NCI-H2081 treated with DMSO at 0.1 percent for 48 hours (cell line): ENCODE data around the gene CYB561.

Source experiments
- DNase-seq: peaks from one replicate; lab custom pipeline; 2025; lab: John Stamatoyannopoulos, UW

Gene CYB561

DNA sequence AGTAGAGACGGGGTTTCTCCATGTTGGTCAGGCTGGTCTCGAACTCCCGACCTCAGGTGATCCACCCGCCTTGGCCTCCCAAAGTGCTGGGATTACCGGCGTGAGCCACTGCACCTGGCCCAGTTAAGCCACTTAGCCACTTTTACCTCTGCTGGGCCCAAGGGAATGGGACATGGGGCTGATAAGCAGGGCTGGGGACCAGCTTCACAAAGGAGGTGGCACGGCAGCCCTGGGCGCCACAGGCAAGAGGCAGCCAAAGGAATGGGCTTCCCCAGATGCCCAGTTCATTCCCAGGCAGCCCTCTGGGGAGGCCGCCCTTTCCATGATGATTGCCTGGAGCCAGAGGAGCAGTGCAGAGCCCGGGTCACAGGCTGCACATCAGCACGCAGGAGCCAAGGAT, 5.0 kb upstream of the CYB561 start:
- no peak for DNase-seq

DNA sequence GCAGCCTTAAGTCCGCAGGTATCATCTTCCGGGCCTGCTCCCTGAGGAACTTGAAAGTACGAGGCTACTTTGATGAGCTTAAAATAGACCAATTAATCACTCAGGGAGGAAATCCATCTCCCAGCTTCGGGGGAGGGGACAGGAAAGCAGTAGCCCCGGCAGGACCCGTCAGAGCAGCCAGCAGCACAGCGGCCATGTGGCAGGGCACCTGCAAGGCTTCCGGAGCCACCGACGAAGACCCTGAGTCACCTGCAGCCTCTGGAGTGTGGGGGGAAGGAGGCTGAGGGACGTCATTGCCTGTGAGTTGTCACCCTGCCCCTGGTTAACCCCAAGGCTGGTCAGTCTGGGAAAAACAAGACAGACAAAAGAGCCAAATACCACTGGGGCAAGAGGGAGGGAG, 4.4 kb upstream of the CYB561 start:
- no peak for DNase-seq

DNA sequence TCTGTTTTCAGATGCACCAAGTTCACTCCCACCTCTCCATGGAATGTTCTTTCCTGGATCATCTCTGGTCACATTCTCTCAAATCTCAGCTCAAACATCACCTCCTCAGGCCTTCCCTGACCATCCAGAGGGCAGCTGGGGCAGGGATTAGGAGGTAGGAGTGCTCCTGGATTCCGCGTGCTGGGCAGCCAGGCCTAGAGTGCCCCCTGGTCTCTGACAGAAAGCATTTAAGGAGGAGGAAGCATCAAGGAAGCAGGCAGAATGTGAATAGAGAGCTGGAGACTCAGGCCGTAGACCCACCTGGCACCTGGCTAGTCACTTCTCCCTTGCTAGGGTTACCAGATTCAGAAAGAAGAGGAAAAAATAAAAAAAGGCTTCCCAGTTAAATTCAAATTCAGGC, 2.5 kb upstream of the CYB561 start:
- DNase-seq: no peak

DNA sequence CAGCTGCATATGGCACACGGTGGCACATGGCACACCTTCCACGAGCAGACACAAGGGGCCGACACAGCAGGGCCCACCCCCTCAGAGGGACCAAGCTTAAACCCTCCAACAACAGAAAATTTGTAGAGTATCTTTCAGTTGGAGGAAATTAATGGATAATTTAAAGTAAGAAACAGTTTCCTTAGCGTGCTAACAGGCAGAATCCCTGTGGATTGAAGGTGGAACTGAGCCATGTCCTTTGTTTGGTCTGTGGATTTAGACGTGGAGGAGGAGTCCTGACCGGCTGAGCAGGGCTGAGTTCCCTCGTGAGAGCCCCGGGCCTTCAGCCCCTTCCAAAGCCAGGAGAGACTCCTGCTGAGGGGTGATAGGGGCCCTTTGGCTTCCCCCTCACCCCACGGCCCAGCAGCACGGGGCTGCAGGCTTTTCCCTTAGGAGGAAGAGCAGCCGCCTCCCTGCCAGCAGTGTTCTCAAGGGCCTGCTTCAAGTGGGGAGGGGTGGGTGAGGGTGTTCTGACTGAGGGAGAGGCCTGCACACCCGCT, 1.4 kb upstream of the CYB561 start:
- peak; percentile 66 for DNase-seq

DNA sequence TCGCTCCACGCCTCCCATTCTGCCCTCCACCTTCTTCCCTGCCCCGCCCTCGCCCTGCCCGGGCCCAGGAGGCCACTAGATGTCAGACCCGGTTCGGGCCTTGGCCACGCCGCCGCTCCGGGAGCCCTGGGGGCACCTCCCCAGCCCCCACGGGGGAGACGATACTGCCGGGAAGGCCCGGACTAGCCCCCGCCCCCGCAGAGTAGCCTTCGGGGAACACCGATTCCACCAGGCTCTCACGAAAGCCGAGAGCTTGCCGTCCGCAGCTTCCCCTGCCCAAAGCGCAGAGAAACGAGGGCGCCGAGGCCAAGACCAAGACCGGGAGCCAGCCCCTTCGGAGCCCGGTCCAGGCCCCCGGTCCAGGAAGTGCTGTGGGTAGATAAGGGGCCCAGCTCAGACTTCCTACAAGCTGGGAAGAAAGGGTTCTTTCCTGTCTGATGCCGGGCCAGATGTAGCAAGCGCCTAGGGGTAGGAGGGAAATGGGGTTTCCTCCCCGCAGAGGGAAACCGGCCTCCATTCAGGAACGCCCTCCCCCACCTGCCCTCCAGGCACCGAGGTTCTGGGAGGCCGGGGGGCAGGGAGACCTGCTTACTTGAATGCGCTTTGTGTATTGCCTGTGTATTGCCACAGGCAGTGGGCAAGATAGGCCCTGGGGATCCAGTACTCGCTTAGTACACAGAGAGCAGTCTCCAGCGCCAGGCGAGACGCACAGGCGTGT, 806 bp upstream of the CYB561 start:
- peak; percentile 76 for DNase-seq

DNA sequence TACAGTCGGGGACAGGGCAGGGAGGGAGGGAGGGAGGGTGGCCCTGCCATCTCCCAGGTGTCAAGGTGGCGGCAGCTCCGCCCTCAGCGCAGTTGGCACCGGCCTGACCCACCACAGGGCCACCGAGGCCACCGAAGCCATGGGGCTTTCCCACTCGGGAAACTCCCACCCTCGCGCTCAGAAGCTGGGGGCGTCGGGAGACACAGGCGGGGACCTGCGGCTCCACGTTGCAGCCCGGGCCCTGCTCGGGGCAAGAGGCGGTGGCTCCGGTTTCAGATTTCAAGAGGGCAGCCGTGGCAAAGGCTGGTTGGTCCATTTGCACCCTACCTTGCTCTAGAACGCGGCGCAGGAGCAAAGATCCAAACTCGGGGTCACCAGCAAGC, 544 bp downstream of the CYB561 start:
- DNase-seq: no peak

DNA sequence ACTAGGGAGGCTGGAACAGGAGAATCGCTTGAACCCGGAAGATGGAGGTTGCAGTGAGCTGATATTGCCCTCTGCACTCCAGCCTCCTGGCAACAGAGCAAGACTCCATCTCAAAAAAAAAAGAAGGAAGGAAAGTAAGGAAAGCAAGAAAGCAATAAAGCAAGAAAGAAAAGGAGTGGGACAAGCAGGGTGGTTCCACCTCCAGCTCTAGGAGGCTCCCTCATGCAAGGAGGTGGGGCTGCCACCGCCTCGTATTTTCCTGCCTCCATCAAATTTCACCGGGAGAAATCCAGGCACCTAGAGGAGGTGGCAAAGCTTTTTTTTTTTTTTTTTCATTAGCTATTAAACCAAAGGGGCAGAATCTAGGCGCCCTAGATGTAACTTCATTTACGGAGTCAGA, 1.0 kb downstream of the CYB561 start:
- DNase-seq: no peak

DNA sequence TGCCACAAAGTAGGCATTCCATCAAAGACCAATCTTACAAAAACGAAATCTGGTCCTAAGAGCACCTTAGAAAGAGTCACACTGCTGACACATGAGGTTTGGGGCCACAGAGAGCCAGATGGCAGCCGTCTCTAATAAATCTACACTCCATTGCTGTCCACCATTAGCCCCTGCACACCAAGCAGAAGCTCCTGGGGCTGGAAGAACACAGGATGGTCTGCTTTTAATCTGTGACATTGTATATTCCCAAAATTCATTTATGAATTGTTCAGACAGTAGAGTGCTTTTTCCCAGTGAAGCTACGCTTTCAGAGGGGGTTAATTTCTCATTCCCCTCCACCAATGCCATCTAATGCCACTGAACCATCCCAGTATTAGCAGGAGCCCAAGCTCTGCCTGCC, 1.6 kb downstream of the CYB561 start:
- DNase-seq: no peak

DNA sequence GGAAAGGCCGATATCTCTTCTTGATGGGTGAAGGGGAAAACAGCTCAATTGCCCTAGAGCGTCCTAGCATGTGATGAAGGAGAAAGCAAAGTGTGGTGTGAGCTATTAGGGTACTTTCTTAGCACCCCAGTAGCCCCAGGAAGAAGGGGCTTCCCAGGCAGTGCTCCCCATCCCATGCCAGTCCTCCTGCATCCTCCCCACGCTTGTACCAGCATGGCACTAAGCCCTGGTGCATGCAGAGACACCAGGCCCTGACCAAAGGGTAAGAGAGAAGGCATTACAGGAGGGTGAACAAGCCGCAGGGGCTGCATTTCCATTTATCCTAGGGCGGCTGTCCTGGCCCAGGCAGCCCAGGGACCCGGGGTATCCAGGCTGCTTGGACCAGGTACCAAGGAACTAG, 3.1 kb downstream of the CYB561 start:
- no peak for DNase-seq

DNA sequence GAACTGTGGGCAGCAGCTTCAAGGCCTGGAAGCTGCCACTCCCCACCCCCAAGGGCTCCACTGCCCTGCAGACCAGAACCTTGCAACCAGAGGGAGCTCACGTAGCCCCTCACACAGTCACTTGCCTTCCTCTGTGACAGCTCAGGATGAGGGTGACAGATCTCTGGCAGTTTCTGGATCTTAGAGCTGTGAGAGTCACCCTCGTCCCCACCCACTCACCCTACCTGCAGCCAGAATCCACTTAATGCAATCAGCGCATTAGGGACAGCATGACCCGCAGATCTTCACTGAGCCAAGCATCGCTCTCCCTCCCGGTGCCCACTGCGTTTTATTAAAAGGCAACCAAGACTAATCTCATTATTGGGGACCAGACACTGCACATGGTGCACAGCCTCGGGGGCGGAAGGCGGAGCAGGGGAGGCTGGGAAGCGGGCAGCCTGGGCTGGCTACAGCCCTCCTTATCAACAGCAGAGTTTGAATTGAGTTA, 3.5 kb downstream of the CYB561 start:
- DNase-seq: no peak

DNA sequence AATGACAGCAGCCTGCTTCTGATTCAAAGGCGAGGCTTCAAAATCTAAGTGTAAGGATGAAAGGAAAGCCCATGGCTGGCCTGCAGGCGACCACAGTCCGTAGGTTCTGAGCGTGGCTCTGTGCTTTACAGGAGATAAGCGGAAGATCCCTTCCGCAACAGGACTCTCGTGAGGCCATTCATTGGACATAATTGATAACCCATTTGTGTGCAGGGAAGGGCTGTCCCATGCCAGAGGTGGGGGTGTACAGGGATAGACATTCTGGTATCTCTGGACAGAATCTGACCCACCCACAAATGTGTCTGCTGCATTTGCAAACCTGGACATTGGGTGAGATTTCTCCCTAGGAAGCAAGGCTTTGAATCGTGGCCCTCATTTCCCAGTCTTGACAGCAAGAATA, 4.0 kb downstream of the CYB561 start:
- no peak for DNase-seq

DNA sequence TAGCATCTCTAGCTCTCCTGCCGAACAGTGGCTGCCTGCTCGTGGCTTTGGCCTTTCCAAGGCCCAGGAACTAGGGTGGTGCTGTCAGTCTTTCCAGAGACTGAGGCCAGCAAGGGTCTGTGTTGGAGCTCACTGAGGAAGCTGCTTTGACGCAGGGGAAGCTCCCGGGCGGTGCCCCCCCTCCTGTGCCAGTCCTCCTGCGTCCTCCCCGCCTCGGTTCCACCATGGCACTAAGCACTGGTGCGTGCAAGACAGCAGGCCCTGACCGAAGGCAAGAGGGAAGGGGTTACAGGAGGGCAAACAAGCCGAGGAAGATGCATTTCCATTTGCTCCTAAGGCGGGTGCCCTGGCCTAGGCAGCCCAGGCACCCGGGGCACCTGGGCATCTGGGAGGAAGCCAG, 4.5 kb downstream of the CYB561 start:
- no peak for DNase-seq

DNA sequence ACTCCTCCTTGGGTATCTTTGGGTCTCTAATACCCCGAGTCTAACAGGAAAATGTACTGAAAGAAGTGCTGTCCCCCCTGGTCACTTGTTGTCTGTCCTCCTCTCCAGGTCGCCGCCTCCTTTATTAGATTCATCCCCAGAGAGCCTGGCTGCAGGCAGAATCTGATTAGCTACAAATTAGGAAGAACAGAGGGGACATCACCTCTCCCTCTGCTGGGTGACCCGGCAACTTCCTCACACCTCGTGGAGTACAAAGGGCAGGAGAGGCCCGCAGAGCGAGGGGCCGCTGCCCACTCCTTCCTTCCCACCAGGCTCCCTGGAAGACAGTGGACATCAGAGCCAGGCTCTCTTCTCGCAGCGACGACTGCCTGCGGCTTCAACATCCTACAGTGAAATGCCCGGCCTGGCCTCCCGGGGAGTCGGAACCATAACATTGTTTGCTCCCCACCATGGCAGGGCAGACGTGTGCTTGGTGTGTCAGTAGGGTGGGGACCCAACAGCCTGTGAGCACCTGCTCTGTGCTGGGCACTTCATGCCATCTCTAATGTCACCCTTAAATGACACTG, 5.3 kb downstream of the CYB561 start:
- DNase-seq: no peak

DNA sequence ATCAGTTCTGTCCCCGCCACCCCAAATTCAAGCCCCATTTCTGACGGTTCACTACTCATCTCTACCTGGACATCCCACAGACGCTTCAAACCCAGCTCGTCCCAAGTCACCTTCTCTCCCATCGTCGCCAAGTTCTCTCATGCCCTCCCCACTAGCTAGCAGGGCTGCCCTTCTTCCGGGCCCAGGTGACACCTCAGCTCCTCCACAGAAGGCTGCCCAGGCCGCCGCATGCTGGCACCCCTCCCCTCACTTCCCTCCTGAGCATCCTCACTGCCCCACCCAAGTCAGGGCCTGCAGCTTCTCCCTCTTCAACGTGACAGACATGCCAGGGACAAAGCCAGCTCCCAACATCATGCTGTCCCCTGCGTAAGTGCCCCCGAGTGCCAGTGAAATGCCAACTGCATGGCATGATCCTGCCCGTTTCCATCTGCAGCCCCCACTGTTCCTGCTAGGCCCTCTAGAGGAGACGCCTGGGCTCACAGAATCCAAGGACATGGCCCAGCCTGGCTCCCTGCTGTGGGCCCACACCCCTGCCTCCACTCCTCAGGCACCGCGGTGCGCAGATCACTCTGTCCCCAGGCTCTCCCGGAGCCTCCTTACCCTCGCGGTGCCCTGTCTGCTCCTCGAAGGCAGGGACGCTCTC, 5.9 kb downstream of the CYB561 start:
- DNase-seq: no peak

DNA sequence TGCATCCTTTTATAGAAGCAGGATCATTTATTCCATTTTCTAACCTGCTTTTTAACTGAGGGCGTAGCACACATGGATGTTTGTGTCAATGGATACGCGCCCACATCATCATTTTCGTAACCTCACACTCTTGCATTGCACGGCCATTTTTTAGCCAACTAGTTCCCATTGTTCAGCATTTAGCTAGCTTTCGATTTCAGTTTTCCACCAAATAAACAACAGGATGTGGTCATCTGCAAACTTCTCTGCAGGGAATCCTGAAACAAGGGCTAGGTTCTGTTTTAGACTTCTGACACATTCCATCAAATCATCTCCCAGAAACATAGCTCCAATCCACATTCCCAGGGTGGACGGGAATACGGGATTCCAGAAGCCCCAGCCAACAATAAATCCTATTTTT, 6.4 kb downstream of the CYB561 start:
- DNase-seq: no peak

DNA sequence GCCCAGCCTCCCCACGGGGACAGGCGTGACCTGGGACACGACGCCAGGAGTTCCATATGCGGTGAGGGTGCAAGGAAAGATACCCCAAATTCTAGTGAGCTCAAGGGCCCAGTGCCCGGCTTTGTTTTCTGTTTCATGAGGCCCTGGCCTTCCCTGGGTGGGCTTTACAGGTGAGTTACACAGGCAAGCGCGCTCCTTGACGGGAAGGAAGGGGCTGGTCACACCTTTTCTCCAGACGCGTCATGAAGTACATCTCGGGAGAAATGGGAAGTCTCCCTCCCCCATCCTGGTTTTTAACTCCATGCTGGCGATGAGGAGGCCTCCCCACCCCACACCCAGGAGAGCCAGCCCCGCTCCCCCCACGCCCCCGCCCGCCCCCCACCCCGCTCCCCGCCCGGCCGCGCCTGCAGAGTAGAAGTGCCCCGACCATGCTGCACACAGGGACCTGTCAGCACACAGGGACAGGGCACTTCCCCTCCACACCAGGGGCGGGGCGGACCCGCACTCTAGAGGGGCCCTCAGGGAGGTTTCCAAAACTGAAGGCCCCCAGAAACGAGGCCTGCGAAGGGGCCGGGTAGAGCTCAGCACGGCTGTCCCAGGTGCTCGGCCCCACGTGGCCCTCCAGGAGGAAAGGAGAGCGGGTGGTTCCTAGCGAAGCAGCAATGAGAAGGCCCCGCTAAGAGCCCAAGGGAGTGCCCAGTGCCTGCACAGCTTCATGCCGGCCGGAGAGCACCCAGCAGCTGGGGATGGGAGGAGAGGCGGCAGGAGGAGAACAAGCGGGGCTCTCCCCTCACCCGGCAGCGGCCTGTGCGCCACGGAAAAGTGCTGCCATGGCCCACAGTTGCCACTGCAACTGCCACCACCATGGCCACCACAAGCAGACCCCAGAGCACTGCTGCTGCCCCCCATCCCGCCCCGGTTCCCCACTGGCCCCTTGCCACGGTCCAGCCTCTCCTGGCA, 7.7 kb downstream of the CYB561 start:
- DNase-seq: no peak

DNA sequence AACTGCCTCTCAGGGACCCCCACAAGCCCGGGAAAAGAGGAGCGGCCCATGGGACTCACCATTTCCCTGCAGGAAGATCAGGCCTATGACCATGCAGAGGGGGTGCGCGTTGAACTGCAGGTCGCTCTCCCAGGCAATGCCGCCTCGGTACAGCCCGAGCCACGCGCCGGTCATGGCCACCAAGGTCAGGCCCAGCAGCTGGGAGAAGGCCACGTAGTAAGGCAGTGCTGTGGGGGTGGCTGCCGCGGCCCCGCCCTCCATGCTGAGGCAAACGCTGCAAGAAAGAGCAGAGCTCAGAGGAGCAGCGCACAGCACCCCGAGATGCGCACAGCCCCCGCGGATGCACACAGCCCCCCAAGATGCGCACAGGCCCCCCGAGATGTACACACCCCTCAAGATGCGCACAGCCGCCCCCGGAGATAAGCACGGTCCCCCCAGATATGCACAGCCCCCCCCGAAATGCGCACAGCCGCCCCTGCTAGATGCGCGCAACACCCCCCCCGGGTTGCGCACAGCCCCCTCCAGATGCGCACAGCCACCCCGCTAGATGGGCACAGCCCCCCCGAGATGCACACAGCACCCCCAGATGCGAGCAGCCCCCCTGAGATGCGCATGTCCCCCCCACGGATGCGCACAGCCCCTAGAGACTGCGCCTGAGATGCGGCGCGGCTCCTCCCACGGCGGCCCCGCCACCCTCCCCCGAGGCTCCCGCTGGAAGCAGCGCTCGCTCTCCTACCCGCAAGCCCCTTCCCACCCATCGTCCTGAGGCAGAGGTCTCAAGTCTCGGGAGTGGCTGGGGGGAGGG, 8.6 kb downstream of the CYB561 start:
- no peak for DNase-seq

DNA sequence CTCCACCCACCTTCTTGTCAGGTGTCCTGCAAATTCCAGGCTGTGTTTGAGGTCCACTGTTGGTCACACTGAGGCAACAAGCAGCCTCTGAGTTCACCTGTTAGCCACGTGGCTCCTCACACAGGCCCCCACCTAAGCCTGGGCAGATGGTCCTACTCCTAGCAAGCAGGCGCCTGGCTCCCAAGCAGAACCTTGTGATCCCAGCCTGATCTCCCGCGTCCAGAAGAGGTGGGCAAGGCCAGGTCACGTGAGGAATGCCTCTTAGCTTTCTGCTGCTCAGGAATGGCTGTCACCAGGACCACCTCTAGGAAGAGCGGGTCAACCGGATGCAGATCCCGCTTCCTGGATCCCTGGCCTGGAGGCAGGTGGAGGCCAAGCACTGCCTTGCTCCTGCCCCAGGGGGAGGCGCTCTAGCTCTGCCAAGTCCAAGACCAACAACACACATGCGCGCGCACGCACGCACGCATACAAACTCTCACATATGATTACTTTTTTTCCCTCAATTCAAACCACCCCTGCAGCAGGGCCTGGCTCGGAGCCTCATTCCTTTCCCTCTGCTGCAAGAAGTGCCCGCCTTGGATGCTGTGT, 9.5 kb downstream of the CYB561 start:
- DNase-seq: no peak

DNA sequence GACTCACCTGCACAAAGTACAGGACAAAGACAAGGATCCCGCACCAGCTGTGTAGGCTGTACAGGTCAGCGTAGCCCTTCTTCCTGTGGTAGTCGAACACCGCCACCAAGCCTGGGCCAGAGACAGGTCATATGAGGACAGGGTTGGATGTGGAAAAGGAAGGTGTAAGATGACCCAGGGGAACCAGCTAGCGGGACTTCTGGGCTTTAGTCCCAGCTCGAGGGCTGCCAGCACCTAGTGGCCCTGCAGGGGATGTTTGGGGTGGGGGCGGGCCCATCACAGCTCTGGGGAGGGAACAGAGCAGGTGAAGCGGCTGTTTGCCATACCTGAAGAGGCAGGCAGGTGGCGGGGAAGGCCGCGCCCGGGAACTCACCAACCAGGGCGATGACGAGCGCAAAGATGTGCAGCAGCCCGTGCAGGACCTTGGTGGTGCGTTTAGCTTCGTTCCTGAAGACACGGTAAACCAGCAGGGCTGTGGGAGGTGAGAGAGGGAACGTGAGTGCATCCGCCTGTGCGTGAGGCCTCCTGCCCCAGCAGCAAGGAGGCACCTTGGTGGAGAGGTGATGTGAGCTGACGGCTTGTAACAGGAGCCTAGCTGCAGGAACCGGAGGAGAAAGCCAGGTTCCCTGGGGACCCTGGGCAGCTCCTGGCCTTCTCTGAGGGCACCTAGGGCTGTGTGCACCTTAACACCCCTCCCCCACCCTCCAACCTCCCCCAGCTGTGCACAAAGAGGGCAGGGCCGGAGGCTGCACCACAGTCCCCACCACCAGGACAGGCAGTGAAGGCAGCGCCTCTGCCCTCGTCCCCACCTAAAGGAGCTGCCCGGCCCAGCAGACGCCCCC, 10.2 kb downstream of the CYB561 start:
- no peak for DNase-seq
